Kidney epithelial cell (primary cell): ENCODE data around the gene TAS2R13. TPM values are rescaled to one million over a fixed set of nuclear protein-coding genes. Genes with fewer than 3 reads are reported as not detected.

Source experiments
- DNase-seq: peaks from one replicate; pipeline ENCODE4 v3.0.0-alpha.2; 2010; ENCODE audit warnings: low read depth
- H3K27me3 ChIP-seq: 2 replicates; pipeline ENCODE4 v1.6.0; 2011; ENCODE audit warnings: low read length; ENCODE audit not compliant: control insufficient read depth, insufficient read depth
- H3K36me3 ChIP-seq: 2 replicates; pipeline ENCODE4 v1.5.1; 2011; ENCODE audit warnings: low read length; ENCODE audit not compliant: control insufficient read depth, insufficient read depth
- H3K4me3 ChIP-seq: 2 replicates; pipeline ENCODE4 v1.5.1; 2011; ENCODE audit warnings: low read depth, mild to moderate bottlenecking, control low read depth, low read length
- CTCF ChIP-seq: IDR thresholded peaks from 2 replicates; pipeline ENCODE4 v1.5.1; 2011; ENCODE audit warnings: mild to moderate bottlenecking, moderate library complexity, low read length, control low read depth, inconsistent platforms; ENCODE audit not compliant: insufficient read depth, poor library complexity, severe bottlenecking
- total RNA-seq: library from RNA; depleted of rRNA; stranded (reverse); fragments of >200 nt; gene quantifications from 2 replicates; pipeline ENCODE4 v1.2.3, GENCODE V29; 2015

Gene TAS2R13
- total RNA-seq, 1 donor from 2014 or later, result 0.21 TPM

DNA sequence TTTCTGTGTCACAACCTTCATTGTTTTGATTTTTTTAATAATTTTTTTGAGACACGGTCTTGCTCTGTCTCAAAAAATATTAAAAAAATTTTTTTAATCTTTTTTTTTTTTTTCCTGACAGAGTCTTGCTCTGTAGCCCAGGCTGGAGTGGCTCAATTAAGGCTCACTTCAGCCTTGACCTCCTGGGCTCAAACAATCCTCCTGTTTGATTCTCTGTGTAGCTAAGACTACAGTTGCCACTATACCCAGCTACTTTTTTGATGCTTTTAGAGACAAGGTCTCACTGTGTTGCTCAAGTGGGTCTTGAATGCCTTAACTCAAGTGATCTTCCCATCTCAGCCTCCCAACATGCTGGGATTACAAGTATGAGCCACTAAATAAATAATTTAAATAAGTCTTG, 10.4 kb upstream of the TAS2R13 start:
- no peaks in the 10 kb centered on the region for H3K27me3 ChIP-seq
- no peak for TF ChIP-seq CTCF
- DNase-seq, result no peak
- no peak overlapping the region for H3K4me3 ChIP-seq
- no peaks in the 10 kb centered on the region for H3K36me3 ChIP-seq

DNA sequence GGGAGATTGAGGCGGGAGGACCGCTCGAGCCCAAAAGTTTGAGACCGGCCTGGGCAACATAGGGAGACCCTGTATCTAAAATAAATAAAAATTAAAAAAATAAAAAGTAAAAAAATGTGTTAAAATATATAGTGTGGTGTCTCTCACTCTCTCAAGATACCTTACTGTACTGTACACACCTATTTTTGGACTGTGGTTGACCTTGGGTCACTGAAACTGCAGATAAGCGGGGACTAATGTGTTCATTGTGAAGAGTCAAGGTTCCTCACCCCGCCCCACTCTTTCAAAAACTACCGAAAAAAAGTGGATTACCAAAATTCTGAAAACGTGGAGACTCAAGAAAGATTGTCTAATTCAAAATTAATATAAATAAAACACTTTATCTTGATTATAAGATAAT, 1.0 kb upstream of the TAS2R13 start:
- TF ChIP-seq CTCF, result no peak
- no peaks in the 10 kb centered on the region for H3K27me3 ChIP-seq
- no peak for DNase-seq
- H3K4me3 ChIP-seq, result no peak overlapping the region
- H3K36me3 ChIP-seq, result no peaks in the 10 kb centered on the region

- TF ChIP-seq CTCF, result no peak
- no peak overlapping the region for H3K4me3 ChIP-seq
- no peak for DNase-seq
- no peaks in the 10 kb centered on the region for H3K36me3 ChIP-seq
- no peaks in the 10 kb centered on the region for H3K27me3 ChIP-seq
Observed at GRCh38 chr12:10904686-10905085, 4.7 kb downstream of the TAS2R13 start.

- Histone ChIP-seq H3K36me3 (no peaks in the 10 kb centered on the region), H3K4me3 (no peak overlapping the region), H3K27me3 (no peaks in the 10 kb centered on the region)
- TF ChIP-seq CTCF, result no peak
- DNase-seq, result no peak
Observed at GRCh38 chr12:10901427-10901826, 7.9 kb downstream of the TAS2R13 start.

DNA sequence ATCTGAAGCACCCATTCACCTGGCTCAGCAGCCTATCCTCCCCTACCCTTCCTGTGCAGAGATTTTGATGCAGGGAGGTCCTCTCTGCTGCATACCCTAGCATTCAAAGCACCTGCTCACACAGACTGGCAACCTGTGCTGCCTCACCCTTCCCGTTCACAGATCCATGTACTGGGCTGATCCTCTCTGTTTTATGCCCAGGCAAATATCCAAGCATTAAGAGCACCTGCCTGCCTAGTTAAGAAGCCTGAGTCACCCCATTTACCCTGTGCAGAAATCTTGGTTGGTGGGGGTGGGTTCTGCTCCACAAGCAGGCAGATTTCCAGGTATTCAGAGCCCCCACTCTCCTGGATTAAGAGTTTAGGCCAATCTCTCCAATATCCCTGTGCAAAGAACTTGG, 8.4 kb downstream of the TAS2R13 start:
- no peak overlapping the region for H3K4me3 ChIP-seq
- TF ChIP-seq CTCF, result no peak
- H3K27me3 ChIP-seq, result no peaks in the 10 kb centered on the region
- H3K36me3 ChIP-seq, result no peaks in the 10 kb centered on the region
- DNase-seq, result no peak

DNA sequence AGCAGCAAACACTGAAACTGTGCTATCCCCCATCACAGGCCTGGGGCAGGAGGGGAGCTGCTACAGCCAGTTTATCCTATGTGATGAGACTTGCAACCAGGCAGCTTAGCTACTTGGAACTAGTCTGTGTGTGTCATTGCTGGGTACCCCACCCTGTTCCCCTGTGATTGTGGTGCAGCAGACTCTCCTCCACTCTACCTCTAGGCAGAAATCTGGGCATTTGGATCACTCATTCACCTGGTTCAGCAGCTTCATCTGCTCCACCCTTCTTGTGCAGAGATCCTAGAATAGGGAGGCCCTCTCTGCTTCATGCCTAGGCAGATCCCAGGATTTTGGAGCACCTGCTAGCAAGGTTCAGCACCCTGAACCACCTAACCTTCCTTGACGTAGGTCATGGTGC, 8.8 kb downstream of the TAS2R13 start:
- H3K27me3 ChIP-seq, result no peaks in the 10 kb centered on the region

More for the DNA sequence above, 8.8 kb downstream of the TAS2R13 start:
- TF ChIP-seq CTCF, result no peak
- DNase-seq, result no peak
- Histone ChIP-seq H3K36me3 (no peaks in the 10 kb centered on the region), H3K4me3 (no peak overlapping the region)
